Hematopoietic multipotent progenitor cell treated with erythropoietin and hydrocortisone succinate and interleukin-3 and kit ligand, for 15 days (in vitro differentiated cells): Measurements from ENCODE around the gene FGD5.

Source experiments
- DNase-seq: peaks from one replicate; pipeline ENCODE4 v3.0.0-alpha.2; 2015; ENCODE audit warnings: low spot score

The FGD5 gene

GRCh38 chr3:14980689-14981088 lies 161.9 kb downstream of the FGD5 start:
- no peak for DNase-seq
